Panc1 (cell line): ENCODE measurements around the gene UGT1A3. TPM values are rescaled to one million over a fixed set of nuclear protein-coding genes. Genes with fewer than 3 reads are reported as not detected.

Experiments used
- ATAC-seq: fragments of 200-7000 bp; cut with Tn5 transposase; 2 replicates; pipeline ENCODE4 v1.9.1; 2020; ENCODE audit warnings: mild to moderate bottlenecking, moderate library complexity
- BruUV-seq: library from RNA; stranded (reverse); fragments of 400-500 nt; replicated peaks from 2 replicates; lab custom pipeline; 2021; lab: Mats Ljungman, UMichigan
- CTCF ChIA-PET: fragments of 300-600 bp; sonication (Branson Sonifier 250); formaldehyde crosslinking; loops from one replicate; lab custom pipeline; 2022; ENCODE audit warnings: antibody characterized with exemption; lab: Charles Lee
- POLR2A ChIA-PET: fragments of 300-600 bp; sonication (Branson Sonifier 250); formaldehyde crosslinking; loops from one replicate; lab custom pipeline; 2022; ENCODE audit warnings: antibody characterized with exemption; lab: Charles Lee
- DNase-seq: peaks from one replicate; pipeline ENCODE4 v3.0.0-alpha.2; 2010; ENCODE audit warnings: low read depth, low spot score
- H3K27ac ChIP-seq: 2 replicates; pipeline ENCODE4 v1.5.1; 2011; ENCODE audit warnings: mild to moderate bottlenecking, low read length, inconsistent platforms
- H3K27me3 ChIP-seq: fragments of 200-500 bp; sonication (Bioruptor generic); 2 replicates; pipeline ENCODE4 v1.6.0; 2014; ENCODE audit warnings: low read length, inconsistent platforms; ENCODE audit not compliant: control insufficient read depth, insufficient read depth
- H3K36me3 ChIP-seq: fragments of 200-500 bp; sonication (Bioruptor generic); 2 replicates; pipeline ENCODE4 v1.5.1; 2014; ENCODE audit warnings: inconsistent platforms, mild to moderate bottlenecking, low read length, moderate library complexity; ENCODE audit not compliant: control insufficient read depth, insufficient read depth
- H3K4me1 ChIP-seq: 2 replicates; pipeline ENCODE4 v1.5.1; 2011; ENCODE audit warnings: inconsistent platforms, mild to moderate bottlenecking, low read length, moderate library complexity; ENCODE audit not compliant: control insufficient read depth, insufficient read depth
- H3K4me3 ChIP-seq, 2 experiments: 2 replicates each; pipeline ENCODE4 v1.5.1; 2011 to 2012; ENCODE audit warnings: low read depth in 2 of 2, low read length in 2 of 2, mild to moderate bottlenecking in 2 of 2, inconsistent platforms in 1 of 2, moderate library complexity in 1 of 2
- H3K9me3 ChIP-seq: fragments of 200-500 bp; sonication (Bioruptor generic); 2 replicates; pipeline ENCODE4 v1.5.1; 2014; ENCODE audit warnings: low read depth, mild to moderate bottlenecking, inconsistent platforms, low read length, moderate library complexity; ENCODE audit not compliant: control insufficient read depth, insufficient read depth
- POLR2AphosphoS5 ChIP-seq: IDR thresholded peaks from 2 replicates; pipeline ENCODE4 v1.6.1; 2012; ENCODE audit warnings: mild to moderate bottlenecking, low read depth, low read length, moderate library complexity
- SIN3A ChIP-seq: IDR thresholded peaks from 2 replicates; pipeline ENCODE4 v1.6.1; 2012; ENCODE audit warnings: low read depth, mild to moderate bottlenecking, low read length, moderate library complexity, borderline replicate concordance; ENCODE audit not compliant: insufficient read depth
- TCF7L2 ChIP-seq: IDR thresholded peaks from 2 replicates; pipeline ENCODE4 v1.6.1; 2011; ENCODE audit warnings: mild to moderate bottlenecking, low read depth, low read length, inconsistent platforms
- in situ Hi-C: cut with HindIII; loops from 2 replicates; pipeline ENCODE4 v1.10.0; 2016; ENCODE audit warnings: low sequenced_read_pairs, low pct_unique_long_range_greater_than_20kb
- intact Hi-C: fragments of 100-400 bp; cut with micrococcal nuclease; formaldehyde crosslinking; loops from one replicate; pipeline ENCODE4 v1.10.0; 2022; ENCODE audit not compliant: unreplicated experiment
- total RNA-seq: library from RNA; stranded (reverse); gene quantifications from one replicate; pipeline ENCODE4 v1.2.1, GENCODE V29; 2021; ENCODE audit not compliant: unreplicated experiment
- TF ChIP-seq, protein P1 (sequence below): fragments of 450-650 bp; IDR thresholded peaks from 2 replicates; pipeline ENCODE4 v1.5.1; 2017; ENCODE audit warnings: mild to moderate bottlenecking
- TF ChIP-seq, protein P2 (sequence below), 2 experiments: IDR thresholded peaks; 2 replicates each; pipeline ENCODE4 v1.6.1; 2011 to 2012; ENCODE audit warnings: low read depth in 2 of 2, control low read depth in 1 of 2, low read length in 1 of 2, mild to moderate bottlenecking in 1 of 2, moderate library complexity in 1 of 2; ENCODE audit not compliant: insufficient read depth in 1 of 2

The UGT1A3 gene
- total RNA-seq, 1 experiment from 2014 or later, result not detected

DNA sequence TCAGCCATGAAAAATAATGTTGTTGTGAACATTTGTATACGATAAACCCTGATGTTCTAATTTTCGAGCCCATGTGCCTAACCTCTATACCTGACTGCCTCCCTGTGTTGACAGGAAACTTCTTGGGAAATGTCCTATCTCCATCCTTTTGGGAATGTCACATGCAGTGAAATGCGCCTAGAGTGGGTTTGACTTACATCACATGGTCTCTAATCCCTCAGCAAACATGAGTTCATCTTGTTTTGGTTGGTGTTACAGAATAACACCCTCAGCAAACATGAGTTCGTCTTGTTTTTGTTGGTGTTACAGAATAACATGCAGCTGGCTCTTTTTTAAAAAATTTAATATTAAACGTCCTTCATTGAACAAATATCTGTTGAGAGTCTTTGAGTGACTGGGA lies 40.5 kb upstream of the UGT1A3 start:
- Histone ChIP-seq H3K36me3 (no peaks in the 10 kb centered on the region), H3K4me1 (peaks cover 8% of the 10 kb centered on the region), H3K27ac (no peak overlapping the region), H3K4me3 (no peak overlapping the region), H3K9me3 (no peaks in the 10 kb centered on the region), H3K27me3 (no peaks in the 10 kb centered on the region)
- POLR2A ChIA-PET, result no interaction called here
- in situ Hi-C loops, result no loop called here
- TF ChIP-seq POLR2AphosphoS5, result no peak
- TF ChIP-seq TCF7L2, result no peak
- no peak for TF ChIP-seq SIN3A
- TF ChIP-seq, protein P1, sequence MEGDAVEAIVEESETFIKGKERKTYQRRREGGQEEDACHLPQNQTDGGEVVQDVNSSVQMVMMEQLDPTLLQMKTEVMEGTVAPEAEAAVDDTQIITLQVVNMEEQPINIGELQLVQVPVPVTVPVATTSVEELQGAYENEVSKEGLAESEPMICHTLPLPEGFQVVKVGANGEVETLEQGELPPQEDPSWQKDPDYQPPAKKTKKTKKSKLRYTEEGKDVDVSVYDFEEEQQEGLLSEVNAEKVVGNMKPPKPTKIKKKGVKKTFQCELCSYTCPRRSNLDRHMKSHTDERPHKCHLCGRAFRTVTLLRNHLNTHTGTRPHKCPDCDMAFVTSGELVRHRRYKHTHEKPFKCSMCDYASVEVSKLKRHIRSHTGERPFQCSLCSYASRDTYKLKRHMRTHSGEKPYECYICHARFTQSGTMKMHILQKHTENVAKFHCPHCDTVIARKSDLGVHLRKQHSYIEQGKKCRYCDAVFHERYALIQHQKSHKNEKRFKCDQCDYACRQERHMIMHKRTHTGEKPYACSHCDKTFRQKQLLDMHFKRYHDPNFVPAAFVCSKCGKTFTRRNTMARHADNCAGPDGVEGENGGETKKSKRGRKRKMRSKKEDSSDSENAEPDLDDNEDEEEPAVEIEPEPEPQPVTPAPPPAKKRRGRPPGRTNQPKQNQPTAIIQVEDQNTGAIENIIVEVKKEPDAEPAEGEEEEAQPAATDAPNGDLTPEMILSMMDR, result no peak
- TF ChIP-seq, protein P2, sequence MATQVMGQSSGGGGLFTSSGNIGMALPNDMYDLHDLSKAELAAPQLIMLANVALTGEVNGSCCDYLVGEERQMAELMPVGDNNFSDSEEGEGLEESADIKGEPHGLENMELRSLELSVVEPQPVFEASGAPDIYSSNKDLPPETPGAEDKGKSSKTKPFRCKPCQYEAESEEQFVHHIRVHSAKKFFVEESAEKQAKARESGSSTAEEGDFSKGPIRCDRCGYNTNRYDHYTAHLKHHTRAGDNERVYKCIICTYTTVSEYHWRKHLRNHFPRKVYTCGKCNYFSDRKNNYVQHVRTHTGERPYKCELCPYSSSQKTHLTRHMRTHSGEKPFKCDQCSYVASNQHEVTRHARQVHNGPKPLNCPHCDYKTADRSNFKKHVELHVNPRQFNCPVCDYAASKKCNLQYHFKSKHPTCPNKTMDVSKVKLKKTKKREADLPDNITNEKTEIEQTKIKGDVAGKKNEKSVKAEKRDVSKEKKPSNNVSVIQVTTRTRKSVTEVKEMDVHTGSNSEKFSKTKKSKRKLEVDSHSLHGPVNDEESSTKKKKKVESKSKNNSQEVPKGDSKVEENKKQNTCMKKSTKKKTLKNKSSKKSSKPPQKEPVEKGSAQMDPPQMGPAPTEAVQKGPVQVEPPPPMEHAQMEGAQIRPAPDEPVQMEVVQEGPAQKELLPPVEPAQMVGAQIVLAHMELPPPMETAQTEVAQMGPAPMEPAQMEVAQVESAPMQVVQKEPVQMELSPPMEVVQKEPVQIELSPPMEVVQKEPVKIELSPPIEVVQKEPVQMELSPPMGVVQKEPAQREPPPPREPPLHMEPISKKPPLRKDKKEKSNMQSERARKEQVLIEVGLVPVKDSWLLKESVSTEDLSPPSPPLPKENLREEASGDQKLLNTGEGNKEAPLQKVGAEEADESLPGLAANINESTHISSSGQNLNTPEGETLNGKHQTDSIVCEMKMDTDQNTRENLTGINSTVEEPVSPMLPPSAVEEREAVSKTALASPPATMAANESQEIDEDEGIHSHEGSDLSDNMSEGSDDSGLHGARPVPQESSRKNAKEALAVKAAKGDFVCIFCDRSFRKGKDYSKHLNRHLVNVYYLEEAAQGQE (IDR thresholded peaks at IDR 0.05; ENCODE audit: insufficient read depth in 1 of 2, low read depth in 2 of 2, low read length in 1 of 2), result no peak
- ATAC-seq (no peak), DNase-seq (no peak)
- CTCF ChIA-PET, result no interaction called here
- intact Hi-C loops, result no loop called here
- BruUV-seq, result no TSS peak

DNA sequence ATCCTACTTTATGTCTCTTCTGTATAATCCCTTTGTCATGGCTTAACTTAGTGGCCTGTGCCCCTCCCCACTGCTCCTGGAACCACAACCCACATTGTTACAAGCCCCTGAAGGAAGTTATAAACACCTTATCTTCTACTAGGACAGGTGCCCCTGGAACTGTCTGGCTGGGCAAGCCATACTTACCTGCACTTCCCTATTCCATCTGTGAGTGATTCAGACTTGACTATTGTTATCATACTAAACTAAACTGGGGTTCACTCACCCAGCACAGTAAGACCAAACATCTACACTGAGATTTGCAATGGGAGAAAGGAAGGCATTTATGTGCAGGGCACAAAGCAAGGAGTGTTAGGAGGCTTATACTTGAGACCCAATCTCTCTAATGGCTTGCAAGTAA lies 39.8 kb upstream of the UGT1A3 start:
- intact Hi-C loops, result no loop called here
- no peaks in the 10 kb centered on the region for H3K36me3 ChIP-seq
- DNase-seq, result no peak

More for the DNA sequence above, 39.8 kb upstream of the UGT1A3 start:
- TF ChIP-seq, protein P2 (IDR thresholded peaks at IDR 0.05; ENCODE audit: insufficient read depth in 1 of 2, low read depth in 2 of 2, low read length in 1 of 2), result no peak
- TF ChIP-seq SIN3A (no peak), TCF7L2 (no peak), POLR2AphosphoS5 (no peak)
- TF ChIP-seq, protein P1, result no peak
- CTCF ChIA-PET, result no interaction called here
- no peak for ATAC-seq
- Histone ChIP-seq H3K4me1 (peaks cover 8% of the 10 kb centered on the region), H3K27me3 (no peaks in the 10 kb centered on the region), H3K9me3 (no peaks in the 10 kb centered on the region), H3K27ac (peak overlapping the region; percentile 18; the same call in 1 of the 2 replicates), H3K4me3 (no peak overlapping the region)
- POLR2A ChIA-PET, result no interaction called here
- in situ Hi-C loops, result no loop called here
- no TSS peak for BruUV-seq
